A673 (cell line): Measurements from ENCODE around the gene XYLB. TPM values are rescaled to one million over a fixed set of nuclear protein-coding genes. Genes with fewer than 3 reads are reported as not detected.

Source experiments
- BruUV-seq: library from RNA; stranded (reverse); fragments of 400-500 nt; replicated peaks from 2 replicates; lab custom pipeline; 2021; lab: Mats Ljungman, UMichigan
- CTCF ChIA-PET: fragments of 300-600 bp; sonication (Branson Sonifier 250); formaldehyde crosslinking; loops from one replicate; lab custom pipeline; 2022; ENCODE audit warnings: antibody characterized with exemption; lab: Charles Lee
- POLR2A ChIA-PET: fragments of 300-600 bp; sonication (Branson Sonifier 250); formaldehyde crosslinking; loops from one replicate; lab custom pipeline; 2022; ENCODE audit warnings: antibody characterized with exemption; ENCODE audit not compliant: low non-redundant PET; lab: Charles Lee
- DNase-seq: peaks from one replicate; pipeline ENCODE4 v3.0.0-alpha.2; 2015; ENCODE audit warnings: low spot score
- H3K27ac ChIP-seq: fragments of 200-600 bp; sonication (generic); 2 replicates; pipeline ENCODE4 v1.5.1; 2016; ENCODE audit warnings: mixed run types, low read depth, mild to moderate bottlenecking, mixed read lengths, antibody characterized with exemption, low read length; ENCODE audit not compliant: poor library complexity, severe bottlenecking
- H3K27me3 ChIP-seq: fragments of 200-600 bp; sonication (generic); replicated peaks from 2 replicates; pipeline ENCODE4 v1.6.1; 2017; ENCODE audit warnings: mixed run types, low read depth, mild to moderate bottlenecking, mixed read lengths, antibody characterized with exemption, low read length; ENCODE audit not compliant: insufficient read depth, poor library complexity
- H3K36me3 ChIP-seq: fragments of 200-600 bp; sonication (generic); 2 replicates; pipeline ENCODE4 v1.6.1; 2016; ENCODE audit warnings: mixed run types, mild to moderate bottlenecking, mixed read lengths, antibody characterized with exemption, low read length; ENCODE audit not compliant: insufficient read depth, poor library complexity, severe bottlenecking
- H3K4me1 ChIP-seq: fragments of 200-600 bp; sonication (generic); 2 replicates; pipeline ENCODE4 v1.6.1; 2017; ENCODE audit warnings: mixed run types, mild to moderate bottlenecking, mixed read lengths, antibody characterized with exemption, low read length; ENCODE audit not compliant: insufficient read depth, poor library complexity, severe bottlenecking
- H3K4me3 ChIP-seq: fragments of 200-600 bp; sonication (generic); 2 replicates; pipeline ENCODE4 v1.5.1; 2016; ENCODE audit warnings: low read depth, mixed run types, mild to moderate bottlenecking, mixed read lengths, low read length; ENCODE audit not compliant: poor library complexity, severe bottlenecking
- H3K9me3 ChIP-seq: fragments of 200-600 bp; sonication (generic); 2 replicates; pipeline ENCODE4 v1.6.1; 2016; ENCODE audit warnings: mixed run types, low read depth, mild to moderate bottlenecking, mixed read lengths, antibody characterized with exemption, low read length; ENCODE audit not compliant: poor library complexity, severe bottlenecking
- CTCF ChIP-seq: fragments of 300-800, 200-600 bp; sonication (generic); conservative IDR thresholded peaks from 2 replicates; pipeline ENCODE4 v1.5.1; 2017; ENCODE audit warnings: low read depth, mild to moderate bottlenecking, antibody characterized with exemption, low read length, moderate library complexity, mixed read lengths
- EZH2 ChIP-seq: fragments of 200-600 bp; sonication (generic); IDR thresholded peaks from 2 replicates; pipeline ENCODE4 v1.6.1; 2017; ENCODE audit warnings: borderline replicate concordance, low read depth, mild to moderate bottlenecking, mixed read lengths, antibody characterized with exemption, low read length; ENCODE audit not compliant: poor library complexity, severe bottlenecking
- intact Hi-C: fragments of 100-400 bp; cut with micrococcal nuclease; formaldehyde crosslinking; loops from one replicate; pipeline ENCODE4 v1.10.0; 2022; ENCODE audit not compliant: unreplicated experiment
- total RNA-seq: library from RNA; stranded (reverse); gene quantifications from 2 replicates; pipeline ENCODE4 v1.2.3, GENCODE V29; 2021

Gene XYLB
- total RNA-seq, 1 experiment from 2014 or later = 3.6 TPM

GRCh38 chr3:38314112-38314763 is 32.3 kb upstream of the XYLB start:
- no peak overlapping the region for H3K4me3 ChIP-seq
- intact Hi-C loops = no loop called here
- no TSS peak for BruUV-seq
- TF ChIP-seq EZH2 (no peak), CTCF (no peak)
- H3K36me3 ChIP-seq = no peaks in the 10 kb centered on the region
- H3K4me1 ChIP-seq = no peaks in the 10 kb centered on the region
- ChIA-PET POLR2A (no interaction called here), CTCF (no interaction called here)
- no peak overlapping the region for H3K27ac ChIP-seq
- no peaks in the 10 kb centered on the region for H3K27me3 ChIP-seq
- H3K9me3 ChIP-seq = no peaks in the 10 kb centered on the region
- no peak for DNase-seq

- no peak overlapping the region for H3K4me3 ChIP-seq
- DNase-seq = no peak
- H3K9me3 ChIP-seq = no peaks in the 10 kb centered on the region
- H3K27me3 ChIP-seq = no peaks in the 10 kb centered on the region
- ChIA-PET CTCF (no interaction called here), POLR2A (no interaction called here)
- H3K4me1 ChIP-seq = no peaks in the 10 kb centered on the region
- no peak for TF ChIP-seq EZH2
- BruUV-seq = no TSS peak
- intact Hi-C loops = no loop called here
- no peaks in the 10 kb centered on the region for H3K36me3 ChIP-seq
- H3K27ac ChIP-seq = no peak overlapping the region
Measured at GRCh38 chr3:38314764-38315487, 31.7 kb upstream of the XYLB start.

- DNase-seq = no peak
- Histone ChIP-seq H3K36me3 (no peaks in the 10 kb centered on the region), H3K4me1 (no peaks in the 10 kb centered on the region), H3K4me3 (no peak overlapping the region), H3K27ac (no peak overlapping the region), H3K27me3 (no peaks in the 10 kb centered on the region), H3K9me3 (no peaks in the 10 kb centered on the region)
- TF ChIP-seq CTCF = no peak
- no peak for TF ChIP-seq EZH2
- BruUV-seq = no TSS peak
- POLR2A ChIA-PET = no interaction called here
- intact Hi-C loops = no loop called here
- CTCF ChIA-PET = no interaction called here
Measured at GRCh38 chr3:38315488-38316230, 30.9 kb upstream of the XYLB start.
